Mesenchymal stem cell (in vitro differentiated cells and primary cell): ENCODE data around the gene NUP160.
"Not testable (repeated sequence)": the region's sequence is repeated elsewhere in the genome, so short reads cannot be mapped to it uniquely, and the experiment has no call there.

ENCODE experiments used
- DNase-seq: peaks from one replicate; pipeline ENCODE4 v3.0.0-alpha.2; 2013
- H2AFZ ChIP-seq: one replicate; pipeline ENCODE4 v1.6.1; 2013; ENCODE audit warnings: low read depth, mild to moderate bottlenecking, control low read depth, inconsistent platforms, low read length, moderate library complexity
- H2AK5ac ChIP-seq: 2 replicates; pipeline ENCODE4 v1.6.1; 2013; ENCODE audit warnings: low read length, moderate library complexity, mild to moderate bottlenecking, inconsistent platforms; ENCODE audit not compliant: severe bottlenecking
- H2BK120ac ChIP-seq: one replicate; pipeline ENCODE4 v1.6.1; 2013; ENCODE audit warnings: low read depth, mild to moderate bottlenecking, inconsistent platforms, low read length, moderate library complexity
- H2BK12ac ChIP-seq, 2 experiments: one replicate each; pipeline ENCODE4 v1.6.1; 2013; ENCODE audit warnings: inconsistent platforms in 2 of 2, low read length in 2 of 2, mild to moderate bottlenecking in 2 of 2, moderate library complexity in 2 of 2, control low read depth in 1 of 2
- H2BK15ac ChIP-seq: one replicate; pipeline ENCODE4 v1.6.1; 2013; ENCODE audit warnings: mild to moderate bottlenecking, low read depth, inconsistent platforms; ENCODE audit not compliant: poor library complexity, severe bottlenecking
- H2BK5ac ChIP-seq: 2 replicates; pipeline ENCODE4 v1.6.1; 2013; ENCODE audit warnings: low read depth, mild to moderate bottlenecking, low read length, control low read depth, inconsistent platforms; ENCODE audit not compliant: poor library complexity, severe bottlenecking
- H3K14ac ChIP-seq, 2 experiments: one replicate each; pipeline ENCODE4 v1.6.1; 2013; ENCODE audit warnings: inconsistent platforms in 2 of 2, low read length in 2 of 2, control low read depth in 1 of 2, mild to moderate bottlenecking in 1 of 2, moderate library complexity in 1 of 2
- H3K18ac ChIP-seq, 2 experiments: one replicate each; pipeline ENCODE4 v1.6.1; 2013; ENCODE audit warnings: inconsistent platforms in 2 of 2, low read length in 2 of 2, control low read depth in 1 of 2, low read depth in 1 of 2, mild to moderate bottlenecking in 1 of 2
- H3K23ac ChIP-seq, 2 experiments: one replicate each; pipeline ENCODE4 v1.6.1; 2013; ENCODE audit warnings: inconsistent platforms in 2 of 2, low read length in 2 of 2, mild to moderate bottlenecking in 2 of 2, moderate library complexity in 2 of 2, control low read depth in 1 of 2
- H3K27ac ChIP-seq: 2 replicates; pipeline ENCODE4 v1.5.1; 2013; ENCODE audit warnings: mild to moderate bottlenecking, moderate library complexity, low read length, control low read depth, inconsistent platforms; ENCODE audit not compliant: poor library complexity, severe bottlenecking
- H3K27me3 ChIP-seq, 2 experiments: 2 replicates each; pipeline versions ENCODE4 v1.6.1 to v1.7.0; 2013; ENCODE audit warnings: low read length in 2 of 2, mild to moderate bottlenecking in 2 of 2, moderate library complexity in 2 of 2, control low read depth in 1 of 2, inconsistent platforms in 1 of 2; ENCODE audit not compliant: control insufficient read depth in 1 of 2, insufficient read depth in 1 of 2
- H3K36me3 ChIP-seq, 2 experiments: 2 replicates each; pipeline versions ENCODE4 v1.6.1 to v1.7.0; 2013; ENCODE audit warnings: low read length in 2 of 2, control low read depth in 1 of 2, inconsistent platforms in 1 of 2, low read depth in 1 of 2, mild to moderate bottlenecking in 1 of 2; ENCODE audit not compliant: insufficient read depth in 2 of 2, control insufficient read depth in 1 of 2
- H3K4ac ChIP-seq, 2 experiments: one replicate each; pipeline ENCODE4 v1.6.1; 2013; ENCODE audit warnings: inconsistent platforms in 2 of 2, low read length in 2 of 2, mild to moderate bottlenecking in 2 of 2, moderate library complexity in 2 of 2, control low read depth in 1 of 2, low read depth in 1 of 2
- H3K4me1 ChIP-seq: 2 replicates; pipeline ENCODE4 v1.6.1; 2013; ENCODE audit warnings: low read depth, low read length, control low read depth; ENCODE audit not compliant: control insufficient read depth, insufficient read depth
- H3K4me2 ChIP-seq: 2 replicates; pipeline ENCODE4 v1.6.1; 2013; ENCODE audit warnings: low read length, mild to moderate bottlenecking, inconsistent platforms; ENCODE audit not compliant: poor library complexity, severe bottlenecking
- H3K4me3 ChIP-seq, 2 experiments: 2 replicates each; pipeline versions ENCODE4 v1.5.1 to v1.7.0; 2013; ENCODE audit warnings: low read length in 2 of 2, mild to moderate bottlenecking in 2 of 2, control low read depth in 1 of 2, low read depth in 1 of 2; ENCODE audit not compliant: insufficient read depth in 1 of 2
- H3K79me1 ChIP-seq: replicated peaks from 2 replicates; pipeline ENCODE4 v1.6.1; 2013; ENCODE audit warnings: mild to moderate bottlenecking, control low read depth, low read length, inconsistent platforms; ENCODE audit not compliant: poor library complexity, severe bottlenecking
- H3K9ac ChIP-seq: 2 replicates; pipeline ENCODE4 v1.7.0; 2013; ENCODE audit warnings: mild to moderate bottlenecking, low read length, moderate library complexity
- H3K9me3 ChIP-seq: 2 replicates; pipeline ENCODE4 v1.7.0; 2013; ENCODE audit warnings: mild to moderate bottlenecking, low read length; ENCODE audit not compliant: control insufficient read depth
- H4K8ac ChIP-seq: one replicate; pipeline ENCODE4 v1.6.1; 2013; ENCODE audit warnings: inconsistent platforms, mild to moderate bottlenecking, low read length, moderate library complexity
- H4K91ac ChIP-seq: one replicate; pipeline ENCODE4 v1.6.1; 2013; ENCODE audit warnings: mild to moderate bottlenecking, low read length, inconsistent platforms
- WGBS: methylation state at CpG from one replicate; pipeline ENCODE4 v1.1.7; 2013; ENCODE audit warnings: mixed read lengths; 5-methylcytosine and 5-hydroxymethylcytosine counted together

Gene NUP160

GRCh38 chr11:47892546-47893276 lies 44.6 kb upstream of the NUP160 start:
- not testable (repeated sequence) for H3K14ac ChIP-seq, H2BK15ac ChIP-seq, H3K9ac ChIP-seq, H3K4me1 ChIP-seq, H3K9me3 ChIP-seq, H3K79me1 ChIP-seq, H3K4me3 ChIP-seq, H3K36me3 ChIP-seq, H2AFZ ChIP-seq, H3K27me3 ChIP-seq, H2BK5ac ChIP-seq, H2BK120ac ChIP-seq, H3K4me2 ChIP-seq, H4K8ac ChIP-seq, H3K23ac ChIP-seq, DNase-seq, H3K4ac ChIP-seq, H2BK12ac ChIP-seq, H3K18ac ChIP-seq, H2AK5ac ChIP-seq, H3K27ac ChIP-seq
- 95% methylated on average over 26 of the region's 57 CpGs for WGBS
- peak overlapping the region; percentile 39 for H4K91ac ChIP-seq

GRCh38 chr11:47891886-47892285 lies 43.7 kb upstream of the NUP160 start:
- H3K14ac ChIP-seq = no peak overlapping the region
- H2BK15ac ChIP-seq = no peak overlapping the region
- no peak overlapping the region for H3K9ac ChIP-seq
- H3K79me1 ChIP-seq = no peaks in the 10 kb centered on the region
- H4K8ac ChIP-seq = no peak overlapping the region
- no peak overlapping the region for H3K4ac ChIP-seq
- no peaks in the 10 kb centered on the region for H3K27me3 ChIP-seq
- H3K23ac ChIP-seq = no peak overlapping the region
- no peak overlapping the region for H3K27ac ChIP-seq
- no peaks in the 10 kb centered on the region for H3K9me3 ChIP-seq
- H2AFZ ChIP-seq = no peak overlapping the region
- no peaks in the 10 kb centered on the region for H3K36me3 ChIP-seq
- no peak overlapping the region for H3K4me2 ChIP-seq
- H4K91ac ChIP-seq = no peak overlapping the region
- no peak overlapping the region for H2BK12ac ChIP-seq
- H2BK120ac ChIP-seq = no peak overlapping the region
- H3K18ac ChIP-seq = no peak overlapping the region
- H3K4me1 ChIP-seq = no peaks in the 10 kb centered on the region
- no peak for DNase-seq
- no peak overlapping the region for H3K4me3 ChIP-seq
- 100% methylated on average over 1 of the region's 3 CpGs for WGBS
- H2BK5ac ChIP-seq = no peak overlapping the region
- no peak overlapping the region for H2AK5ac ChIP-seq

GRCh38 chr11:47889714-47890441 lies 41.7 kb upstream of the NUP160 start:
- Histone ChIP-seq H3K4me2 (no peak overlapping the region), H2BK15ac (no peak overlapping the region), H3K27me3 (no peaks in the 10 kb centered on the region), H2BK5ac (no peak overlapping the region), H3K9ac (no peak overlapping the region), H4K8ac (no peak overlapping the region), H3K4me3 (no peak overlapping the region), H2AFZ (no peak overlapping the region), H3K14ac (no peak overlapping the region), H3K79me1 (no peaks in the 10 kb centered on the region), H2AK5ac (no peak overlapping the region), H3K18ac (no peak overlapping the region), H4K91ac (no peak overlapping the region), H3K9me3 (no peaks in the 10 kb centered on the region), H2BK12ac (no peak overlapping the region), H3K4me1 (no peaks in the 10 kb centered on the region), H3K27ac (no peak overlapping the region), H3K23ac (no peak overlapping the region), H3K4ac (no peak overlapping the region), H2BK120ac (no peak overlapping the region), H3K36me3 (no peaks in the 10 kb centered on the region)
- 90% methylated on average over 2 of the region's 4 CpGs for WGBS
- no peak for DNase-seq

- Histone ChIP-seq H3K4me3 (no peak overlapping the region), H3K23ac (no peak overlapping the region)
- WGBS = 95% methylated on average over 4 of the region's 5 CpGs
Observed at GRCh38 chr11:47887910-47888569, 39.9 kb upstream of the NUP160 start.

More at GRCh38 chr11:47887910-47888569, 39.9 kb upstream of the NUP160 start:
- H3K18ac ChIP-seq = no peak overlapping the region
- no peak for DNase-seq
- no peak overlapping the region for H3K14ac ChIP-seq
- H2BK15ac ChIP-seq = no peak overlapping the region
- no peak overlapping the region for H2AFZ ChIP-seq
- H3K79me1 ChIP-seq = no peaks in the 10 kb centered on the region
- H2BK120ac ChIP-seq = no peak overlapping the region
- H3K4me1 ChIP-seq = no peaks in the 10 kb centered on the region
- H2AK5ac ChIP-seq = no peak overlapping the region
- H3K27ac ChIP-seq = no peak overlapping the region
- no peak overlapping the region for H2BK5ac ChIP-seq
- no peak overlapping the region for H3K9ac ChIP-seq
- H3K4me2 ChIP-seq = no peak overlapping the region
- no peaks in the 10 kb centered on the region for H3K27me3 ChIP-seq
- H3K4ac ChIP-seq = no peak overlapping the region
- H4K8ac ChIP-seq = no peak overlapping the region
- no peaks in the 10 kb centered on the region for H3K36me3 ChIP-seq
- H4K91ac ChIP-seq = no peak overlapping the region
- no peaks in the 10 kb centered on the region for H3K9me3 ChIP-seq
- H2BK12ac ChIP-seq = no peak overlapping the region
